A673 (cell line): ENCODE measurements around the gene CPAMD8. TPM values are rescaled to one million over a fixed set of nuclear protein-coding genes. Genes with fewer than 3 reads are reported as not detected.

Experiments used
- BruUV-seq: library from RNA; stranded (reverse); fragments of 400-500 nt; replicated peaks from 2 replicates; lab custom pipeline; 2021; lab: Mats Ljungman, UMichigan
- CTCF ChIA-PET: fragments of 300-600 bp; sonication (Branson Sonifier 250); formaldehyde crosslinking; loops from one replicate; lab custom pipeline; 2022; ENCODE audit warnings: antibody characterized with exemption; lab: Charles Lee
- POLR2A ChIA-PET: fragments of 300-600 bp; sonication (Branson Sonifier 250); formaldehyde crosslinking; loops from one replicate; lab custom pipeline; 2022; ENCODE audit warnings: antibody characterized with exemption; ENCODE audit not compliant: low non-redundant PET; lab: Charles Lee
- DNase-seq: peaks from one replicate; pipeline ENCODE4 v3.0.0-alpha.2; 2015; ENCODE audit warnings: low spot score
- H3K27ac ChIP-seq: fragments of 200-600 bp; sonication (generic); 2 replicates; pipeline ENCODE4 v1.5.1; 2016; ENCODE audit warnings: mixed run types, low read depth, mild to moderate bottlenecking, mixed read lengths, antibody characterized with exemption, low read length; ENCODE audit not compliant: poor library complexity, severe bottlenecking
- H3K27me3 ChIP-seq: fragments of 200-600 bp; sonication (generic); replicated peaks from 2 replicates; pipeline ENCODE4 v1.6.1; 2017; ENCODE audit warnings: mixed run types, low read depth, mild to moderate bottlenecking, mixed read lengths, antibody characterized with exemption, low read length; ENCODE audit not compliant: insufficient read depth, poor library complexity
- H3K36me3 ChIP-seq: fragments of 200-600 bp; sonication (generic); 2 replicates; pipeline ENCODE4 v1.6.1; 2016; ENCODE audit warnings: mixed run types, mild to moderate bottlenecking, mixed read lengths, antibody characterized with exemption, low read length; ENCODE audit not compliant: insufficient read depth, poor library complexity, severe bottlenecking
- H3K4me1 ChIP-seq: fragments of 200-600 bp; sonication (generic); 2 replicates; pipeline ENCODE4 v1.6.1; 2017; ENCODE audit warnings: mixed run types, mild to moderate bottlenecking, mixed read lengths, antibody characterized with exemption, low read length; ENCODE audit not compliant: insufficient read depth, poor library complexity, severe bottlenecking
- H3K4me3 ChIP-seq: fragments of 200-600 bp; sonication (generic); 2 replicates; pipeline ENCODE4 v1.5.1; 2016; ENCODE audit warnings: low read depth, mixed run types, mild to moderate bottlenecking, mixed read lengths, low read length; ENCODE audit not compliant: poor library complexity, severe bottlenecking
- H3K9me3 ChIP-seq: fragments of 200-600 bp; sonication (generic); 2 replicates; pipeline ENCODE4 v1.6.1; 2016; ENCODE audit warnings: mixed run types, low read depth, mild to moderate bottlenecking, mixed read lengths, antibody characterized with exemption, low read length; ENCODE audit not compliant: poor library complexity, severe bottlenecking
- CTCF ChIP-seq: fragments of 300-800, 200-600 bp; sonication (generic); conservative IDR thresholded peaks from 2 replicates; pipeline ENCODE4 v1.5.1; 2017; ENCODE audit warnings: low read depth, mild to moderate bottlenecking, antibody characterized with exemption, low read length, moderate library complexity, mixed read lengths
- EZH2 ChIP-seq: fragments of 200-600 bp; sonication (generic); IDR thresholded peaks from 2 replicates; pipeline ENCODE4 v1.6.1; 2017; ENCODE audit warnings: borderline replicate concordance, low read depth, mild to moderate bottlenecking, mixed read lengths, antibody characterized with exemption, low read length; ENCODE audit not compliant: poor library complexity, severe bottlenecking
- intact Hi-C: fragments of 100-400 bp; cut with micrococcal nuclease; formaldehyde crosslinking; loops from one replicate; pipeline ENCODE4 v1.10.0; 2022; ENCODE audit not compliant: unreplicated experiment
- total RNA-seq: library from RNA; stranded (reverse); gene quantifications from 2 replicates; pipeline ENCODE4 v1.2.3, GENCODE V29; 2021

Gene CPAMD8
- total RNA-seq, 1 experiment from 2014 or later = 0.82 TPM

DNA sequence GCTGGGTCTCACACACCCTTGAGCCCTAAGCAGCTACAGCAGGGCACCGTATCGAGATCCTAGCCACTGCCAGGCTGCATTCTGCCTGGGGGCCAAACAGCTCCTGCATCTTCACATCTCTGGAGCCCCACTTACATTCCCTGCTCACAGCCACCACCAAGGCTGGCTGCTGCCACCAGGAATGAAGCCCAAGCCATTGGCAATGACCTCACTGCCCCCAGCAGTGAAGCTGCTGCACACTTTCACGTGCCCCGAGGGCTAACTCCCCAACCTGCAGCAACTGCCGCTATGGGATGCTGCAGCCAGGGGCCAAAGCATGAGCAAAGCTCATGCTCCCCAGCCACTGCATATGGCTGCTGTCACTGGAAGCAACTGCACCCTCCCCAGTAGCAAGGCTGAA, 95.9 kb downstream of the CPAMD8 start:
- no peak for DNase-seq
- Histone ChIP-seq H3K27me3 (no peaks in the 10 kb centered on the region), H3K9me3 (peaks cover 7% of the 10 kb centered on the region), H3K4me3 (no peak overlapping the region), H3K36me3 (no peaks in the 10 kb centered on the region), H3K27ac (no peak overlapping the region), H3K4me1 (no peaks in the 10 kb centered on the region)
- no peak for TF ChIP-seq CTCF
- no peak for TF ChIP-seq EZH2
- POLR2A ChIA-PET = no interaction called here
- no TSS peak for BruUV-seq
- CTCF ChIA-PET = no interaction called here
- intact Hi-C loops = no loop called here

GRCh38 chr19:16928916-16929315, 97.7 kb downstream of the CPAMD8 start:
- no peaks in the 10 kb centered on the region for H3K36me3 ChIP-seq
- TF ChIP-seq EZH2 (no peak), CTCF (no peak)
- ChIA-PET POLR2A (no interaction called here), CTCF (no interaction called here)
- no peak for DNase-seq
- peaks cover 6% of the 10 kb centered on the region for H3K9me3 ChIP-seq
- BruUV-seq = no TSS peak
- H3K27me3 ChIP-seq = no peaks in the 10 kb centered on the region
- H3K4me1 ChIP-seq = no peaks in the 10 kb centered on the region
- no peak overlapping the region for H3K4me3 ChIP-seq
- H3K27ac ChIP-seq = no peak overlapping the region
- intact Hi-C loops = no loop called here

- peaks cover 6% of the 10 kb centered on the region for H3K9me3 ChIP-seq
- no peak for TF ChIP-seq CTCF
- TF ChIP-seq EZH2 = no peak
- H3K36me3 ChIP-seq = no peaks in the 10 kb centered on the region
- no peak for DNase-seq
- POLR2A ChIA-PET = no interaction called here
- no peak overlapping the region for H3K27ac ChIP-seq
- intact Hi-C loops = no loop called here
- no peaks in the 10 kb centered on the region for H3K27me3 ChIP-seq
- CTCF ChIA-PET = no interaction called here
- no peaks in the 10 kb centered on the region for H3K4me1 ChIP-seq
- BruUV-seq = no TSS peak
- H3K4me3 ChIP-seq = no peak overlapping the region
Observed at GRCh38 chr19:16928351-16928750, 98.3 kb downstream of the CPAMD8 start.
